ENCODE data around the gene FLT3LG. TPM values are rescaled to one million over a fixed set of nuclear protein-coding genes. Genes with fewer than 3 reads are reported as not detected.
A peak's percentile ranks its signal among the peaks of the same experiment; 100 is the strongest.

FLT3LG gene
- polyA plus RNA-seq, 4 donors = 2.7 to 4.6 (median 4.1) TPM

GRCh38 chr19:49487277-49488045 is 13.4 kb downstream of the FLT3LG start, which contains the start of gene RPL13A:
Gene RPL13A (plus strand): TSS chr19:49487608. CDS start chr19:49487630, 22 bp downstream.
- DNase-seq (ENCODE audit: low read depth in 4 of 4, low spot score in 2 of 4) = peak; percentile 98 to 100 (median 100)

- DNase-seq (ENCODE audit: low read depth in 4 of 4, low spot score in 2 of 4) = no peak
Measured at GRCh38 chr19:49488046-49488862, 14.2 kb downstream of the FLT3LG start.

GRCh38 chr19:49488863-49489537 is 15.0 kb downstream of the FLT3LG start:
- DNase-seq (ENCODE audit: low read depth in 4 of 4, low spot score in 2 of 4) = no peak

- no peak for DNase-seq (ENCODE audit: low read depth in 4 of 4, low spot score in 2 of 4)
Measured at GRCh38 chr19:49489601-49490167, 15.7 kb downstream of the FLT3LG start.

- DNase-seq (ENCODE audit: low read depth in 4 of 4, low spot score in 2 of 4) = no peak
Measured at GRCh38 chr19:49490287-49491029, 16.4 kb downstream of the FLT3LG start.

- no peak for DNase-seq (ENCODE audit: low read depth in 4 of 4, low spot score in 2 of 4)
Measured at GRCh38 chr19:49491030-49491803, 17.2 kb downstream of the FLT3LG start.

- DNase-seq (ENCODE audit: low read depth in 4 of 4, low spot score in 2 of 4) = no peak
Measured at GRCh38 chr19:49491804-49492572, 18.0 kb downstream of the FLT3LG start.

GRCh38 chr19:49492573-49493405 is 18.8 kb downstream of the FLT3LG start:
- no peak for DNase-seq (ENCODE audit: low read depth in 4 of 4, low spot score in 2 of 4)

- no peak for DNase-seq (ENCODE audit: low read depth in 4 of 4, low spot score in 2 of 4)
Measured at GRCh38 chr19:49496574-49497008, 22.6 kb downstream of the FLT3LG start.

GRCh38 chr19:49497047-49497788 is 23.2 kb downstream of the FLT3LG start:
- DNase-seq (ENCODE audit: low read depth in 4 of 4, low spot score in 2 of 4) = no peak

- DNase-seq (ENCODE audit: low read depth in 4 of 4, low spot score in 2 of 4) = no peak
Measured at GRCh38 chr19:49497789-49498103, 23.7 kb downstream of the FLT3LG start.

- DNase-seq (ENCODE audit: low read depth in 4 of 4, low spot score in 2 of 4) = no peak
Measured at GRCh38 chr19:49498475-49498874, 24.5 kb downstream of the FLT3LG start.

- no peak for DNase-seq (ENCODE audit: low read depth in 4 of 4, low spot score in 2 of 4)
Measured at GRCh38 chr19:49499030-49499670, 25.1 kb downstream of the FLT3LG start.

- no peak for DNase-seq (ENCODE audit: low read depth in 4 of 4, low spot score in 2 of 4)
Measured at GRCh38 chr19:49502866-49503581, 29.0 kb downstream of the FLT3LG start.

- no peak for DNase-seq (ENCODE audit: low read depth in 4 of 4, low spot score in 2 of 4)
Measured at GRCh38 chr19:49503582-49503962, 29.6 kb downstream of the FLT3LG start.

- no peak for DNase-seq (ENCODE audit: low read depth in 4 of 4, low spot score in 2 of 4)
Measured at GRCh38 chr19:49506575-49507105, 32.6 kb downstream of the FLT3LG start.

Measured in left renal cortex interstitium (tissue), 4 donors.